ENCODE measurements around the gene PARD6B. TPM values are rescaled to one million over a fixed set of nuclear protein-coding genes. Genes with fewer than 3 reads are reported as not detected.
A peak's percentile ranks its signal among the peaks of the same experiment; 100 is the strongest.

Gene PARD6B
- total and polyA plus RNA-seq, 2 of the 13 experiments (the other 11 are each of a cell fraction or from before 2014, with no cell fraction given): 6.9 to 22.2 TPM

DNA sequence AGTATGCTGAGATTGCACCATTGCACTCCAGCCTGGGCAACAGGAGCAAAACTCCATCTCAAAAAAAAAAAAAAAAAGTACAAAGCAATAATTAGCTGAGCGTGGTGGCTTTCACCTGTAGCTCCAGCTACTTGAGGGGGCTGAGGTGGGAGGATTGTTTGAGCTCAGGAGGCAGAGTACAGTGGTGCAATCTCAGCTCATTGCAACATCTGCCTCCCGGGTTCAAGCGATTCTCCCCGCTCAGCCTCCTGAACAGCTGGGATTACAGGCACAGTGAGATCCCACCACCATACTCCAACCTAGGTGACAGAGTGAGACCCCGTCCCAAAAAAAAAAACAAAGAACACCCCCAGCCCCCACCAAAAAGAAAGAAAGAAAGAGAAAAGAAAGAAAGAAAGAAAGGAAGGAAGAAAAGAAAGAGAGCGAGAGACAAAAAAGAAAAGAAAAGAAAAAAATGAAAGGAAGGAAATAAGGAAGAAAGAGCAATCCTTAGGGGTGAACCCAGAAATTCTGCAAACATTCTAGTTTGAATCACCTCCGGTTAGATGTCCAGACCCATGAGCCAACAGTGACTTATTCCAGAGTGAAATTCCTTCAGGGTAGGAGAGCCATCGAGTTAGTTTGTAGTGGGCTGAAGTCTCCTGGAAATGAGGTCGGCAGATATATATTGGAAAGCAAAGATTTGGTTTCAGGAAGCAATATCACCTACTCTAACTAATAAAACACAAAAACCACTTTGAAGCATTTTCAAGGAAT lies 36.8 kb upstream of the PARD6B start (continued):
- TF ChIP-seq MLLT10 (CRISPR knock-in tag; IDR thresholded peaks at IDR 0.05) (no peak), ZNF614 (CRISPR knock-in tag; IDR thresholded peaks at IDR 0.05; ENCODE audit: borderline replicate concordance) (no peak), RAD51 (IDR thresholded peaks at IDR 0.05; ENCODE audit: borderline replicate concordance) (no peak), MEF2D (CRISPR knock-in tag; IDR thresholded peaks at IDR 0.05) (no peak), ZNF672 (CRISPR knock-in tag; IDR thresholded peaks at IDR 0.05) (no peak), SRSF4 (IDR thresholded peaks at IDR 0.05; ENCODE audit: low read depth, low read length, poor library complexity, severe bottlenecking) (no peak), HNF4A (CRISPR knock-in tag; IDR thresholded peaks at IDR 0.05) (peak; percentile 68), ZBTB8A (CRISPR knock-in tag; IDR thresholded peaks at IDR 0.05; ENCODE audit: borderline replicate concordance, low read depth) (no peak), KDM1A (CRISPR knock-in tag; IDR thresholded peaks at IDR 0.05) (peak; percentile 82), ZNF3 (CRISPR knock-in tag; IDR thresholded peaks at IDR 0.05) (no peak), SNAI1 (CRISPR knock-in tag; IDR thresholded peaks at IDR 0.05; ENCODE audit: borderline replicate concordance) (no peak), ZNF816 (CRISPR knock-in tag; IDR thresholded peaks at IDR 0.05; ENCODE audit: borderline replicate concordance) (no peak), SOX13 (IDR thresholded peaks at IDR 0.05) (no peak), SOX13 (CRISPR knock-in tag; conservative IDR thresholded peaks at IDR 0.05 in 1 of 2, IDR thresholded peaks at IDR 0.05 in 1 of 2) (no peak)
- TF ChIP-seq, protein P1, sequence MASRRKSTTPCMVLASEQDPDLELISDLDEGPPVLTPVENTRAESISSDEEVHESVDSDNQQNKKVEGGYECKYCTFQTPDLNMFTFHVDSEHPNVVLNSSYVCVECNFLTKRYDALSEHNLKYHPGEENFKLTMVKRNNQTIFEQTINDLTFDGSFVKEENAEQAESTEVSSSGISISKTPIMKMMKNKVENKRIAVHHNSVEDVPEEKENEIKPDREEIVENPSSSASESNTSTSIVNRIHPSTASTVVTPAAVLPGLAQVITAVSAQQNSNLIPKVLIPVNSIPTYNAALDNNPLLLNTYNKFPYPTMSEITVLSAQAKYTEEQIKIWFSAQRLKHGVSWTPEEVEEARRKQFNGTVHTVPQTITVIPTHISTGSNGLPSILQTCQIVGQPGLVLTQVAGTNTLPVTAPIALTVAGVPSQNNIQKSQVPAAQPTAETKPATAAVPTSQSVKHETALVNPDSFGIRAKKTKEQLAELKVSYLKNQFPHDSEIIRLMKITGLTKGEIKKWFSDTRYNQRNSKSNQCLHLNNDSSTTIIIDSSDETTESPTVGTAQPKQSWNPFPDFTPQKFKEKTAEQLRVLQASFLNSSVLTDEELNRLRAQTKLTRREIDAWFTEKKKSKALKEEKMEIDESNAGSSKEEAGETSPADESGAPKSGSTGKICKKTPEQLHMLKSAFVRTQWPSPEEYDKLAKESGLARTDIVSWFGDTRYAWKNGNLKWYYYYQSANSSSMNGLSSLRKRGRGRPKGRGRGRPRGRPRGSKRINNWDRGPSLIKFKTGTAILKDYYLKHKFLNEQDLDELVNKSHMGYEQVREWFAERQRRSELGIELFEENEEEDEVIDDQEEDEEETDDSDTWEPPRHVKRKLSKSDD (CRISPR knock-in tag; IDR thresholded peaks at IDR 0.05; ENCODE audit: low read depth): no peak
- TF ChIP-seq, protein P2, sequence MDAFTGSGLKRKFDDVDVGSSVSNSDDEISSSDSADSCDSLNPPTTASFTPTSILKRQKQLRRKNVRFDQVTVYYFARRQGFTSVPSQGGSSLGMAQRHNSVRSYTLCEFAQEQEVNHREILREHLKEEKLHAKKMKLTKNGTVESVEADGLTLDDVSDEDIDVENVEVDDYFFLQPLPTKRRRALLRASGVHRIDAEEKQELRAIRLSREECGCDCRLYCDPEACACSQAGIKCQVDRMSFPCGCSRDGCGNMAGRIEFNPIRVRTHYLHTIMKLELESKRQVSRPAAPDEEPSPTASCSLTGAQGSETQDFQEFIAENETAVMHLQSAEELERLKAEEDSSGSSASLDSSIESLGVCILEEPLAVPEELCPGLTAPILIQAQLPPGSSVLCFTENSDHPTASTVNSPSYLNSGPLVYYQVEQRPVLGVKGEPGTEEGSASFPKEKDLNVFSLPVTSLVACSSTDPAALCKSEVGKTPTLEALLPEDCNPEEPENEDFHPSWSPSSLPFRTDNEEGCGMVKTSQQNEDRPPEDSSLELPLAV (CRISPR knock-in tag; conservative IDR thresholded peaks at IDR 0.05; ENCODE audit: low read depth): no peak
- TF ChIP-seq, protein P3, sequence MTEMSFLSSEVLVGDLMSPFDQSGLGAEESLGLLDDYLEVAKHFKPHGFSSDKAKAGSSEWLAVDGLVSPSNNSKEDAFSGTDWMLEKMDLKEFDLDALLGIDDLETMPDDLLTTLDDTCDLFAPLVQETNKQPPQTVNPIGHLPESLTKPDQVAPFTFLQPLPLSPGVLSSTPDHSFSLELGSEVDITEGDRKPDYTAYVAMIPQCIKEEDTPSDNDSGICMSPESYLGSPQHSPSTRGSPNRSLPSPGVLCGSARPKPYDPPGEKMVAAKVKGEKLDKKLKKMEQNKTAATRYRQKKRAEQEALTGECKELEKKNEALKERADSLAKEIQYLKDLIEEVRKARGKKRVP (CRISPR knock-in tag; IDR thresholded peaks at IDR 0.05): 0 out of 4 replicates have a peak, but pooled peaks of 1 of the 2 experiments have one; percentile 32
- TF ChIP-seq, protein P4, sequence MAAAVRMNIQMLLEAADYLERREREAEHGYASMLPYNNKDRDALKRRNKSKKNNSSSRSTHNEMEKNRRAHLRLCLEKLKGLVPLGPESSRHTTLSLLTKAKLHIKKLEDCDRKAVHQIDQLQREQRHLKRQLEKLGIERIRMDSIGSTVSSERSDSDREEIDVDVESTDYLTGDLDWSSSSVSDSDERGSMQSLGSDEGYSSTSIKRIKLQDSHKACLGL (CRISPR knock-in tag; IDR thresholded peaks at IDR 0.05): no peak

All from HepG2 (cell line).